Activated CD4-positive, alpha-beta T cell treated with anti-CD3 and anti-CD28 coated beads for 1 hour (primary cell): ENCODE data around the gene GPR176.
"Not testable (repeated sequence)": the region's sequence is repeated elsewhere in the genome, so short reads cannot be mapped to it uniquely, and the experiment has no call there.

ENCODE experiments used
- DNase-seq: peaks from one replicate; pipeline ENCODE4 v3.0.0-alpha.2; 2020

GPR176 gene

DNA sequence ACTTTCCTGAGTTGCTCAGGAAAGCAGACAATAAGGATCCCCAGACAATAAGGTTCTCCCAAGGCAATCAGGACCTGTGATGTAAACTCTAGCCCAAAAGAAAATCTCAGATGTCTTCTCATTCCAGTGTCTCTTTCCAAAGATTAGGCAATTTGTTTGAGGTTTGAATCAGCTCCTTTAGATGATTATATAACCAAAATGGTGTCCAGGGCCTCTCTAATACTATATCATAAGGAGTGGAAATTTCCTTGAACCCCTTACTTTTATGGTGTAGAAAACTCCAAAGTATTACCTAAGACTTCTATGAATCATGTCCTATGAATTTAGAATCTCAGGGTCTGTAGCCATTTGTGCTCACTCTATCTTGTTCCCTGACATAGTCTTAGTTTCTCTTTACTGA, 65.9 kb downstream of the GPR176 start:
- DNase-seq, result no peak

DNA sequence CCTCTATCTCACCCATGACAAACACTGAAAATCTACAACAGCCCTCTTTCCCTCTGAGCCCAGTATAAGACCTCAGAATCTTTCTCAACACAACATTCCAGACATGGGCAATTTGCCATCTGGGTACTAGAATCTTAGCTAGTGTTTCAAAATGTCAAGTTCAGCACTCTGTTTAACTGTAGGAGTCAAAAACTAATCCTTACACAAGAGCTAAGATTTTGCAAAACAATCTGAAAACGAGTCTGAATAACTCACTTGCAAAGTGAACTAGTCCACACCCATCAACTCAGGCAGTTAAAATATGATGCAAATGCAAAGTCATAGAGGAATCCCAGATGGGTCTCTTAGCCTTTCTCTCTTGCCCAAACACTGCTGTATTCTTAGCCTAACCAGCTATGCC, 67.8 kb downstream of the GPR176 start:
- DNase-seq, result no peak

- DNase-seq, result no peak
These were observed 68.5 kb downstream of the GPR176 start for GRCh38 chr15:39851500-39852092.

GRCh38 chr15:39850436-39850835, 69.6 kb downstream of the GPR176 start:
- no peak for DNase-seq

- DNase-seq, result no peak
These were observed 74.0 kb downstream of the GPR176 start for GRCh38 chr15:39846108-39846507.

DNA sequence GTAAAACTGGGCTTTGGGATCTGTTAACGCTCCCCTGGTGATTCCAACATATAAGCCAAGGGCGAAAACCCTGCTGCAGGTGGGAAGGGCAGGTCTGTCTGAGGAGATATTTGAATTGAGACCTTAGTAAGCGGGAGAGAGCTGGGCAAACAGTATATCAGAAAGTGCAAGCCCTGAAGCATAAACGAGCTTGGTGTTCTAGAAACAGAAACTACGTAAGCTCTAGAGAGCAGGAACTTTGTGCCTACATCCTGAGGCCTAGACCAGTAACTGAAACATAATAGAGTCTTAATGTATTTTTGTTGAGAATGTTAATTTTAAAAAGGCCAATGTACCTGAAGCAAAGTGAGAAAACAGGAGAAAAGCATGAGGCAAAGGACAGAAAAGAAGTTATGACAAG, 74.5 kb downstream of the GPR176 start:
- no peak for DNase-seq

GRCh38 chr15:39843565-39843964, 76.5 kb downstream of the GPR176 start:
- no peak for DNase-seq

DNA sequence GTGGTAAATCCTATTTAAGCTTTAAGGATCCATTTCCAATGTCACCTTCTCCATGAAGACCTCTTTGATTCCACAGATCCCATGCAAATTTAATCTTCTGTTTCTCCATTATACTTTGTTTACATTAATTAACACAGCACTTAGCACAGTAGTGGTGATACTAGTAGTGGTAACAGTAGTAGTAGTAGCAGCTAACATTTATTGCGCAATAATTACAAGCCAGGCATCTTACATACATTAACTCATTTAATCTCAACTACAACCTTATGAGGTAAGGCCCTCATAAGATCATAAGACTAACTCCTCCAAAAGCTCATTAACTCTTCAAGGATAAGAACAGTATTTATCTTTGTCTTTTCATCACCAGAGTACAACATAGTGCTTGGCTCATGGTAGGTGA, 82.6 kb downstream of the GPR176 start:
- DNase-seq, result no peak

DNA sequence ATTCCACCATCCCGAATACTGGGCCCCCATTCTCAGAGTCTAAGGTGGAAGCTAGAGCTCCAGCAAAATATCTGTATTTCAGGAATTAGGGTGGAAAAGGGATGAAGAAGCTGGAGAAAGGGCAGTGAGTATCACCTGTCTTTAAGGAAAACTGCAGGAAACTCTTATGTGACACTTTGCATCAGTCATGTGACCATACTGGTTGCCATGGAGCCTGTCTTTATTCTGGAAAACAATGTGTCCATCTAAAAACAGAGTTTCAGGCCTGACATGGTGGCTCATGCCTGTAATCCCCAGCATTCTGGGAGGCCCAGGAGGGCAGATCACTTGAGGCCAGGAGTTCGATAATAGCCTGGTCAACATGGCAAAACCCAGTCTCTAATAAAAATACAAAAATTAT, 84.5 kb downstream of the GPR176 start:
- DNase-seq, result no peak

- DNase-seq, result no peak
These were observed 85.8 kb downstream of the GPR176 start for GRCh38 chr15:39834256-39834655.

GRCh38 chr15:39833515-39833981, 86.5 kb downstream of the GPR176 start:
- no peak for DNase-seq

DNA sequence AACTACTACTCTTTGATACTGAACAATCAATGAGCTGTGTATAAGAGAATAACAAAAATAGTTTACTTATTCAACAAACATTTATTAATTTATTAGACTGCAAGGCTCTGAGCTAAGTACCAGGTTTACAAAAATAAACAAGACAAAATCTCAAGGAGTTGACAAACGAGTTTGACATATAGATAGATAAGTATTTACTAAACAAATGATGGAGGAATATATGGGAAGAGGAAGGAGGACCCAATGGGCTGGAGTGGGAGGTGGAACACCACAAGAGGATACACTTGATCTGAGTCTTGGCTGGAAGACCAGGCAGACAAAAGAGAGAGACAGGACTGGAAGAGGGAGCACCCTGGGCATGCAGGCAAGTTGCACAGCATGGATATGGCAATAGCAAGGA, 89.9 kb downstream of the GPR176 start:
- no peak for DNase-seq

DNA sequence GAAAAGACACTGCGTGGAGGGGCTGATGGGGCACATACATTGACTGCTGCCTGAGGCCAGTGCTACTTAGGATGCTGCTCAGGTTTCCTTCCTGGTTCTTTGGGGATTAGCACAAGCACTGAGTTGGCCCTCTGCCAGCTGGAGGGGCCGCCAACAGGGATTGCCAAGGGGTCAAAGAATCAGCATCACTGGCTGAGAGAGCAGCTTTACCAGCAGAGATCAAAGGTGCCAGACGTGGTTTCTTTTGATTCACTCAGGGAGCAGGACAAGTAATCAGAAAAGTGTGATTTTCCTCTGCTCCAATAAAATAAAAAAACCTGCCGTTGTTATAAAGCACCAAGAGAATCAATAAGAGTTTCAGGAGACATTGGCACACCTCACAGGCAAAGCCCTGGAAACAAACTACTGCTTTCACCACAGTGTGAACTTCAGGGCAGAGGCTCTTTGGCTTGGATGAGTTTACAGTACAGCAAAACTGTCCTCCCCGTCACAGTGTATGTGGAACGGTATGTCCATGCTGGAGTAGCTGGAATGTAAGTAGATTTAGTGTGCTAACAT, 91.6 kb downstream of the GPR176 start:
- DNase-seq, result no peak

GRCh38 chr15:39826975-39827374, 93.1 kb downstream of the GPR176 start:
- DNase-seq, result no peak

- DNase-seq, result no peak
These were observed 96.4 kb downstream of the GPR176 start for GRCh38 chr15:39823634-39824033.

DNA sequence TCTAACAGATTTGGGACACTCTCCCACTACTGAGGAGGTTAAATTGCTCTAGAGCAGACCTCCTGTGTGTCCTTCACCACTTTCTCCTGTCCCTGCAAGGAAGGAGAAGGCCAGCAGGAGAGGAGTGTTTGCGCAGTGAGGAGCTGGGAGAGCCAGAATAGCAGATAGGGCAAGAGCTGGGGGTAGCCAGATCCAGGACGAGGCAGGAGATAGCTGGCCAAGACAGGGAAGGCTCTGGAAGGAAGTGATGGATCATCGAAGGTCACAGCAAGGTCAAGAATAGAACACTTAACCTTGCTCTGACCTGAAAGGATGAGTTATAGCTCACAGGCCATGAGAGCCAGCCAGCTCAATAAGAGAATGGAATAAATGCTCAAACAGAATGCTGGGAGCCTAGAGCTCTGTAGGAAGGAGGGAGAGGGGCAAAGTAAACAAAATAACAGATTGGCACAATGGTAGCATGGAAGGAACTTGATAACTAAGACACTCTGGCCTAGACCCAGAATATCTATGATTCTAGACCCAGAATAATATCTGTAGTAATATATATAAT, 99.9 kb downstream of the GPR176 start:
- no peak for DNase-seq

DNA sequence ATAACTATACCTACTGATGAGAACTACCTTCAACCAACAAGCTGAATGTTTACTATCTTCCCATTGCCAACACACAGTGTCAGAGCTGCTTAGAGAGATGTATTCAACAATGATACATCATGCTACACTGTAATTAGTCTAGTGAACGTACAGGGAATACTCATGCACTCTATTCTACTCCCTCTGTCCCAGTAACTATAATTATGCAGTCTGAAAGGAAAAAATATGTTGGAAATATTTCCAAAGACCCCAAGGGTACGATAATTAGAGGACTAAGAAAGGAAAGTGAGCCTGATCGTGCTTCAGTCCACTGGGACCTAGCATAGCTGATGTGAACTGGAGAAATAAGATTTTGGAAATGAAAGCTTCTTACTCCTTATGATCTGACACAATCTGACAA, 100.5 kb downstream of the GPR176 start:
- no peak for DNase-seq

GRCh38 chr15:39817892-39818291, 102.2 kb downstream of the GPR176 start:
- DNase-seq, result no peak

- no peak for DNase-seq
These were observed 105.6 kb downstream of the GPR176 start for GRCh38 chr15:39814489-39814888.

DNA sequence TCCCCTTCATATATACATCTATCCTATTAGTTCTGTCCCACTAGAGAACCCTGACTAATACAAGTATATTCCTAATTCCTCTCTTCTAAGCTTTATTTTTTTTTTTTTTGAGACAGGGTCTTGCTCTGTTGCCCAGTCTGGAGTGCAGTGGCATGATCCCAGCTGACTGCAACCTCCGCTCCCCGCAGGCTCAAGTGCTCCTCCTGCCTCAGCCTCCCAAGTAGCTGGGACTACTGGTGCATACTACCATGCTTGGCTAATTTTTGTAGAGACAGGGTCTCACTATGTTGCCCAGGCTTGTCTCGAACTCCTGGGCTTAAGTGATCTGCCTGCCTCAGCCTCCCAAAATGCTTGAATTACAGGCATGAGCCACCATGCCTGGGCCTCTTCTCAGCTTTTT, 107.4 kb downstream of the GPR176 start:
- not testable (repeated sequence) for DNase-seq

DNA sequence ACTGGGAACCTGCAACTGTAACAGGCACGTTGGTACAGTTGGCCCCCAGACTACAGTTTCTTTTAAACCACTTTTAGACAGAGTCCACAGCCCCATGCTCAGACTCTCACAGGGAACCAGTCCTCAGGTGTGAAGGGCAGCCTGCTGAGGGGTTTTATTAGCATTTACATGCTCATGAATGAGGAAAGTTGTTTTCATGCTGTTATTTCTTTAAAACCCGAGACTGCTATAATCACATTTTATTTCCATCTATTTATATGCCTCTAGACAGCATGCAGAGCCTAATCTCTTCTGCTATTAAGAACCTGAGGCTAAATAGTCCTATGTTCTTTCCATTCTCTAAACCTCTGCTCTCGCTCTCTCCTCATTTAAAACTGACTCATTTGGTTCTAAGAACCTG, 111.2 kb downstream of the GPR176 start:
- no peak for DNase-seq

- DNase-seq, result no peak
These were observed 112.3 kb downstream of the GPR176 start for GRCh38 chr15:39807791-39808190.

DNA sequence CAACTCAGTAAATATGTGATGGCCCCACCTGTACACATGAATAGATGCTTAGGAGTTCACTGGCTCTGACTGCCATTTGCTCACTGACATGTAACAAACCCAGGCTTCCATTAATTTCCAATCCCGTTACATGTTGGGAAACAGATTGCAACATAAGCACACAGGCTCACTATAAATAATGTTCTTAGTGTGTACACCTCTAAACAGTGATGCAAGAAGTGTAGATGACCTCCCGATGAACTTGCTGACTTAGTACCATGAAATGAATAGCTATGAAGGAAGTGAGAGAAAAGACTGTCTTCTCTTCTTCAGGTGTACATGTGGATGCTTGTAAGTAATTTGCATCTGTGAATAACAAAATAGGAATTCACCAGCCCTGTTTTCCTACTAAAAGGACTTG, 116.0 kb downstream of the GPR176 start:
- DNase-seq, result no peak

- DNase-seq, result no peak
These were observed 117.0 kb downstream of the GPR176 start for GRCh38 chr15:39803016-39803415.
